Stimulated activated CD4-positive, alpha-beta T cell treated with anti-CD3 and anti-CD28 coated beads, Interleukin-15, amount 100 ng/mL, for 1 hour (primary cell): ENCODE measurements around the gene SF3A2.

Source experiments
- DNase-seq, 2 donors: peaks; one replicate each; pipeline ENCODE4 v3.0.0-alpha.2; 2020; ENCODE audit warnings: low read depth in 1 of 2, low spot score in 1 of 2

Gene SF3A2

GRCh38 chr19:2207008-2207407, 29.6 kb upstream of the SF3A2 start:
- DNase-seq = no peak

- DNase-seq = no peak
Measured at GRCh38 chr19:2207991-2208860, 28.4 kb upstream of the SF3A2 start.

GRCh38 chr19:2208975-2209374, 27.6 kb upstream of the SF3A2 start:
- no peak for DNase-seq

- no peak for DNase-seq
Measured at GRCh38 chr19:2209408-2209807, 27.2 kb upstream of the SF3A2 start.

- DNase-seq = no peak
Measured at GRCh38 chr19:2210206-2210605, 26.4 kb upstream of the SF3A2 start.

GRCh38 chr19:2210987-2211740, 25.5 kb upstream of the SF3A2 start:
- no peak for DNase-seq

- no peak for DNase-seq
Measured at GRCh38 chr19:2212861-2213711, 23.5 kb upstream of the SF3A2 start.

- DNase-seq = no peak
Measured at GRCh38 chr19:2213799-2214198, 22.8 kb upstream of the SF3A2 start.

GRCh38 chr19:2214251-2214650, 22.4 kb upstream of the SF3A2 start:
- DNase-seq = no peak

GRCh38 chr19:2215281-2215751, 21.3 kb upstream of the SF3A2 start:
- no peak for DNase-seq

- DNase-seq = no peak
Measured at GRCh38 chr19:2216361-2217225, 20.0 kb upstream of the SF3A2 start.

GRCh38 chr19:2217591-2217990, 19.0 kb upstream of the SF3A2 start:
- no peak for DNase-seq

- no peak for DNase-seq
Measured at GRCh38 chr19:2219726-2220125, 16.9 kb upstream of the SF3A2 start.

- DNase-seq = no peak
Measured at GRCh38 chr19:2221250-2221831, 15.3 kb upstream of the SF3A2 start.

GRCh38 chr19:2221918-2222317, 14.7 kb upstream of the SF3A2 start:
- no peak for DNase-seq

- DNase-seq = no peak
Measured at GRCh38 chr19:2223391-2223790, 13.2 kb upstream of the SF3A2 start.

GRCh38 chr19:2223959-2224358, 12.7 kb upstream of the SF3A2 start:
- DNase-seq = no peak

GRCh38 chr19:2224754-2225349, 11.8 kb upstream of the SF3A2 start:
- DNase-seq = no peak

GRCh38 chr19:2225415-2226050, 11.1 kb upstream of the SF3A2 start:
- no peak for DNase-seq
